Mononuclear cell (primary cell): ENCODE measurements around the gene CPB2. TPM values are rescaled to one million over a fixed set of nuclear protein-coding genes. Genes with fewer than 3 reads are reported as not detected.

ENCODE experiments used
- H3K27me3 ChIP-seq: 2 replicates; pipeline ENCODE4 v1.6.0; 2011; ENCODE audit warnings: low read length, control low read depth; ENCODE audit not compliant: insufficient read depth
- H3K4me1 ChIP-seq: 2 replicates; pipeline ENCODE4 v1.5.1; 2011; ENCODE audit warnings: mild to moderate bottlenecking, low read length, control low read depth; ENCODE audit not compliant: insufficient read depth
- H3K4me3 ChIP-seq: 2 replicates; pipeline ENCODE4 v1.5.1; 2011; ENCODE audit warnings: mild to moderate bottlenecking, low read length, moderate library complexity
- H3K9me3 ChIP-seq: 2 replicates; pipeline ENCODE4 v1.5.1; 2011; ENCODE audit warnings: low read depth, mild to moderate bottlenecking, control low read depth, low read length
- total RNA-seq: library from RNA; depleted of rRNA; stranded (reverse); fragments of >200 nt; gene quantifications from one replicate; pipeline ENCODE4 v1.2.3, GENCODE V29; 2012

The CPB2 gene
- total RNA-seq, 1 donor: not detected

- Histone ChIP-seq H3K4me3 (no peak overlapping the region), H3K9me3 (no peaks in the 10 kb centered on the region), H3K4me1 (peaks cover 10% of the 10 kb centered on the region), H3K27me3 (no peaks in the 10 kb centered on the region)
These were observed 15.2 kb upstream of the CPB2 start for GRCh38 chr13:46119883-46120614.

GRCh38 chr13:46116653-46117502 is 12.0 kb upstream of the CPB2 start:
- Histone ChIP-seq H3K9me3 (no peaks in the 10 kb centered on the region), H3K4me1 (no peaks in the 10 kb centered on the region), H3K4me3 (no peak overlapping the region), H3K27me3 (no peaks in the 10 kb centered on the region)

DNA sequence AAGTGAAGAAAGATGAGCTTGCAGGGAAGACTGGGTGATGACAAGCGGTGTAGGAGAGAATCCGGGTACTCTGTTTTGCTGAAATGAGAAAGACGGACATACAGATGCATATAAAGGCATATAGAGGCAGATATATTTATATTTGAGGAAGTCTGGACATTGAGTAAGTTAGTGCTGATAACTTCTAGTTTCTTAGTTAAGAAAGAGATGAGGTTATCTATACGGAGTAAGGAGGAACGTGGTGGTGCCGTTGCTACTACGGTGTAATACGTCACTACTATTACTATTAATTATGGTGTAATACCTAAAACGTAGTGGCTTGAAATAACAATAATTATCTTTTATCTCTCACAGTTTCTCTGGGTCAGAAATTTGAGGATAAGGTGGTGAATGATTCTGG is 9.8 kb upstream of the CPB2 start:
- Histone ChIP-seq H3K4me1 (no peaks in the 10 kb centered on the region), H3K4me3 (no peak overlapping the region), H3K9me3 (no peaks in the 10 kb centered on the region), H3K27me3 (peaks cover 7% of the 10 kb centered on the region)

GRCh38 chr13:46113596-46113995 is 8.8 kb upstream of the CPB2 start:
- Histone ChIP-seq H3K27me3 (peaks cover 7% of the 10 kb centered on the region), H3K4me3 (no peak overlapping the region), H3K4me1 (no peaks in the 10 kb centered on the region), H3K9me3 (no peaks in the 10 kb centered on the region)

DNA sequence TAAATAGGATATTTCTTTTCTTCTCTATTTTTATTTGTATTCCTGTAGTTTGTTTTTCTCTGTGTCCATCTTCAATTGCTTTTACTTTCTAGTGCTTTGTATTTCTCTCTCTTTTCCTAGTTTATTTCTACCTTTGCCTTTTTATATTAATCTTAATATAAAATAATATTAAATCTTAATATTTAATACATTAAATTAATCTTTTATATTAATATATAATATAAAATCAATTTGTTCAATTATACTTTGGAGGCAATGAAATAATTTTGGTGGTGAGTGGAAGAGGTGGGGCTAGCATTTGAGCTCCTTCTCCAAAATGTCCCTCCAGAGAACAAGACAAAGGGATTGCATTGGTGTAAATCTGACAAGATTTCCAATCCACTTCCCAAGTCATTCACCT is 6.3 kb upstream of the CPB2 start:
- Histone ChIP-seq H3K4me3 (no peak overlapping the region), H3K27me3 (peaks cover 7% of the 10 kb centered on the region), H3K4me1 (no peaks in the 10 kb centered on the region), H3K9me3 (no peaks in the 10 kb centered on the region)

- H3K27me3 ChIP-seq: peaks cover 7% of the 10 kb centered on the region
- no peak overlapping the region for H3K4me3 ChIP-seq
- H3K4me1 ChIP-seq: no peaks in the 10 kb centered on the region
- no peaks in the 10 kb centered on the region for H3K9me3 ChIP-seq
These were observed 4.6 kb upstream of the CPB2 start for GRCh38 chr13:46109451-46109850.

DNA sequence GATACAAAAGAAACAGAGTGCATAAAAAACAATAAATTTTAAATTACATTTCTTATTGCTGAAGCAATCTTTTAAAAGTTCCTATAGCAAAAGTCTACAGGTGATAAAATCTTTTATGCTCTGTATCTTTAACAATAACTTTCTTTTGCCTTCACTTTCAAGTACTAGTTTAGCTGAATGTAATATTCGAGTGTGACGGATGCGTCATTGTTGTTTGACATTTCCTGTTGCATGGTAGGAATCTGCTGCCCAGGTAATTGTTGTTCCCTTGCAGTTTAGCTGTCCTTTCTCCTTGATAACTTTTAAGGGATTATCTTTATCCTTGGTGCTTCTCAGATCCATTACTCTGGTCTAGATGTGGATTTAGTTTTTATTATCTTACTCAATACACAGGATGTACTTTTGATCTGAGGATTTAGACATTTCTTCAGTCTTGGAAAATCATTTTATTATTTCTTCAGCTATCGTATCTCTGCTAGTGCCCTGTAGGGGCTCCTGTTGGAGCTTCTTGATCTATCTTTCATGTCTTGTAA is 2.1 kb upstream of the CPB2 start:
- no peaks in the 10 kb centered on the region for H3K9me3 ChIP-seq
- H3K4me1 ChIP-seq: peaks cover 3% of the 10 kb centered on the region
- H3K27me3 ChIP-seq: peaks cover 7% of the 10 kb centered on the region
- H3K4me3 ChIP-seq: no peak overlapping the region

GRCh38 chr13:46103037-46103436 is 1.8 kb downstream of the CPB2 start:
- Histone ChIP-seq H3K4me3 (no peak overlapping the region), H3K4me1 (peaks cover 24% of the 10 kb centered on the region), H3K9me3 (no peaks in the 10 kb centered on the region), H3K27me3 (no peaks in the 10 kb centered on the region)

GRCh38 chr13:46102255-46102605 is 2.6 kb downstream of the CPB2 start:
- no peaks in the 10 kb centered on the region for H3K27me3 ChIP-seq
- no peaks in the 10 kb centered on the region for H3K9me3 ChIP-seq
- no peak overlapping the region for H3K4me3 ChIP-seq
- H3K4me1 ChIP-seq: peaks cover 24% of the 10 kb centered on the region

GRCh38 chr13:46101484-46102254 is 3.2 kb downstream of the CPB2 start:
- no peak overlapping the region for H3K4me3 ChIP-seq
- H3K4me1 ChIP-seq: peaks cover 24% of the 10 kb centered on the region

GRCh38 chr13:46101002-46101401 is 3.8 kb downstream of the CPB2 start:
- H3K4me3 ChIP-seq: no peak overlapping the region
- no peaks in the 10 kb centered on the region for H3K9me3 ChIP-seq
- peaks cover 24% of the 10 kb centered on the region for H3K4me1 ChIP-seq
- H3K27me3 ChIP-seq: no peaks in the 10 kb centered on the region

More at GRCh38 chr13:46101484-46102254, 3.2 kb downstream of the CPB2 start:
- H3K9me3 ChIP-seq: no peaks in the 10 kb centered on the region
- H3K27me3 ChIP-seq: no peaks in the 10 kb centered on the region

- H3K27me3 ChIP-seq: no peaks in the 10 kb centered on the region
- no peaks in the 10 kb centered on the region for H3K9me3 ChIP-seq
- H3K4me3 ChIP-seq: no peak overlapping the region
These were observed 4.5 kb downstream of the CPB2 start for GRCh38 chr13:46100191-46100815.

DNA sequence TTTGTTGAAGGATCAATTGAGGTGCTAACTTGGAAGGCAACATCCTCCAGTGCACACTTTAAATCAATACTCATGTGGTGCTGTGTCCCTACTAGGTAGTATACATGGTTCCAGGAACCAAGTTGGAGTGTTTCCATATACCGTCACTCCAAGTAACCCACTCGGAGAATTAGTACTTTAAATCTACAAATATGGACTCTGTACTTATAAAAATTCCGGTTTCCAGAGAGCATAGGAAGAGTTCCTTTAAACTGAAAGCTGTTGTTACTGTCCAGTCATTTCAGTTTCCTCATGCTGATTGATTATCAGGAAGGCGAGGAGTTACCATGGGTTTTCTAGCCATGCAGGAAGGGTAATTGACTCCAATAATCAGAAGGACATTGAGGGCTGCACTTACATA is 7.2 kb downstream of the CPB2 start:
- Histone ChIP-seq H3K4me1 (peaks cover 24% of the 10 kb centered on the region), H3K4me3 (no peak overlapping the region), H3K9me3 (no peaks in the 10 kb centered on the region), H3K27me3 (peaks cover 4% of the 10 kb centered on the region)

More at GRCh38 chr13:46100191-46100815, 4.5 kb downstream of the CPB2 start:
- H3K4me1 ChIP-seq: peaks cover 24% of the 10 kb centered on the region

- H3K4me3 ChIP-seq: no peak overlapping the region
- H3K9me3 ChIP-seq: no peaks in the 10 kb centered on the region
- H3K4me1 ChIP-seq: peaks cover 23% of the 10 kb centered on the region
- H3K27me3 ChIP-seq: peaks cover 4% of the 10 kb centered on the region
These were observed 7.8 kb downstream of the CPB2 start for GRCh38 chr13:46097015-46097414.
